CD4-positive, alpha-beta T cell treated with Interleukin-2 at 100 ng/mL for 4 hours (primary cell): ENCODE results near the gene MCM3.
A peak's percentile ranks its signal among the peaks of the same experiment; 100 is the strongest.

Experiments
- DNase-seq: peaks from one replicate; pipeline ENCODE4 v3.0.0-alpha.2; 2020; ENCODE audit warnings: low spot score

The MCM3 gene

DNA sequence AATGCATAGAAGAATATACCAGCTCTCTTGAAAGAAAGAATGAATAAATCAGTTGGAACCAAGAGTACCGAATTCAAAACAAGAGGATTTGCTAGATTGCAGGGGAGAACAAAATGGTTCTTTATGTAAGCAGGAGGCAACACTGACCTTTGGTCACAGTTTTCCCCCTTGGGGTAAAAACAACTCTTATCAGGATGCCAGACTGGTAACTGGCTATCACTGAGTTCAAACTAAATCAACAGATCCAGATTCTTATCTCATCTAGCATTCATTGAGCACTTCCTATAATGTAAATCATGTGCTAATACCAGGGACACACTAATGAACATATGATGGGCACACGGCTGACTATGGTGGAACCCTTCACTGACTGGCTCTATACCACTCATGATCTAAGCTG is 35.5 kb downstream of the MCM3 start:
- DNase-seq: no peak

GRCh38 chr6:52245425-52245824 is 39.1 kb downstream of the MCM3 start:
- DNase-seq: no peak

DNA sequence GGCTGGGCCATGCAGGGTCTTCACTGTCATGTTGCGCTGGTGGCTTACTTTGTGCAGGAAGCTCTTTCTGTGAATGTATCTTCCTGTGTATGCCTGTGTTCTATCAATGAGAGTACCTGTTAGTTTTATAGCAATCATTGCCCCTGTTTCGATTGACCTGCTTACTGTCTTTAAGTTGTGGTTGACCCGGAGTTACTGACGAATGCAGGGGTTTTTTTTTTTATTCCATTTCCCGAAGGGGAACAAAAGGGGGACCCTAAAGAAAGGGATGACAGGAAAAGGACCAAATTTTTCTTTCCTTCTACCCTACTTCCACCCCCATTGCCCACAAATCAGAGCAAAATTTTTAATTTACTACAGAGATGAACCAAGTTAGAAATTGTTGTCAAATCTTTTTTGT is 40.1 kb downstream of the MCM3 start, which contains the start of gene IL17F:
IL17F (minus strand) TSS at position 101 of the 400 bp plus-strand sequence; CDS start at position 30, 71 bp downstream.
- no peak for DNase-seq

DNA sequence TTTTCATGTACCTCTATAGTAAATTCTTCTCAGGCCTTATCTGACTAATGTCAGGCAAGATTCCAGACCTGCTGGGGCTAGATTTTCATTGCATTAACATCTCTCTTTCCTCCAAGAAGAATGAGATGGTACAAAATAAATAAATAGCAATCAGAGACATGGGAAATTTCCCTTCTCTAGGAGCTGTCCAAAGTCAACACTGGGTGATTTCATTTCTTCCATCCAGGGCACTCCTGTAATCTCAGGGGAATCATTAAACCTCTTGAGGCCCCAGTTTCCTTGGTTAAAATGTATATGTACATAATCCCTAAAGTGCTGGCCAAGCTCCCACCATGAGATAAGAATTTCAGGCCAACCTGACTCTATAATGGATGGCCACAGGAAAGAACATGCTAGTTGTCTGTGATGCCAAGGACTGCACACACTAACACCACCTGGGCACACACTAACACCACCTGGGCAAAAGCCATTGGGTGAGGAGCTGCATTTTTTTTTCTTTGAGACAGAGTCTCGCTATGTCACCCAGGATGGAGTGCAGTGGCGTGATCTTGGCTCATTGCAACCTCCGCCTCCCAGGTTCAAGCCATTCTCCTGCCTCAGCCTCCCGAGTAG is 41.2 kb downstream of the MCM3 start:
- DNase-seq: no peak

DNA sequence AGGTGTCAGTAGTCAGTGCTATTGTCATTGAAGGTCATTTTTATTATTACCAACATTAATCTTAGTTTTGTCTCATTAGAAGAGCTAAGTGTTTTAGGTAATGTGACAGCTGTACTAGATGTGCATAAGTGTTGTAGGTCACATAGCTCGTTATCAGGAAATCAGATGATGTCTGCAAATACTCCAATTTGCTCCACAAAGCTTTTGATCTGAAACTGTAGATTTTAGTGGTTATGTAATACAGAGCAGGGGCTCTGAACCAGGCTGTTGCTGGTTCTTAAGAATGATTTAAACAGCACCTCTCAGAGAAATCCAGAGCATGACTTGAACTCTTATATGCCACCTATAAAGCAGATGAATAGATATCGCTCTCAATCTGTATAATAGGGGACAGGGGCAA is 42.7 kb downstream of the MCM3 start:
- no peak for DNase-seq

GRCh38 chr6:52233975-52234823 is 50.3 kb downstream of the MCM3 start:
- no peak for DNase-seq

GRCh38 chr6:52233005-52233404 is 51.5 kb downstream of the MCM3 start:
- DNase-seq: no peak

GRCh38 chr6:52231406-52232127 is 53.0 kb downstream of the MCM3 start:
- DNase-seq: no peak

DNA sequence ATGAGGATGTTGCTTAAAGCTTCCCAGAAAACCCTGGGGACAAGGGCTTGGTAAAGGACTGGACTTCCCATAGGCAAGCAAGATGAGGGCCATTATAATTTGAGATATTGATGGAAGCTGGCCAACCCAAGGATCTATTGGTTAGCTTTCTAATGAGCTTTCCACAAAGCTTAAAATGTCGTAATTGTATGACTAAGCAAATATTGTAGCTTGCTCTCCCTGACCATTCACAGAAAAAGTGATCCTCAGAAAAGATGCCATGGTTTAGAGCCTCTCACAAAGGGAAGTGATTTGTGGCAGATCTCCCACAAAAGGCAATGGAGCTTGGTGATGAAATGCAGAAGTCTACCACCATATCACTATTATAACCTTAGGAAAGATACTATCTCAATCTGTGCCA is 53.9 kb downstream of the MCM3 start:
- DNase-seq: no peak

- DNase-seq: peak; percentile 19
Measured at GRCh38 chr6:52227495-52227894, 57.0 kb downstream of the MCM3 start.

DNA sequence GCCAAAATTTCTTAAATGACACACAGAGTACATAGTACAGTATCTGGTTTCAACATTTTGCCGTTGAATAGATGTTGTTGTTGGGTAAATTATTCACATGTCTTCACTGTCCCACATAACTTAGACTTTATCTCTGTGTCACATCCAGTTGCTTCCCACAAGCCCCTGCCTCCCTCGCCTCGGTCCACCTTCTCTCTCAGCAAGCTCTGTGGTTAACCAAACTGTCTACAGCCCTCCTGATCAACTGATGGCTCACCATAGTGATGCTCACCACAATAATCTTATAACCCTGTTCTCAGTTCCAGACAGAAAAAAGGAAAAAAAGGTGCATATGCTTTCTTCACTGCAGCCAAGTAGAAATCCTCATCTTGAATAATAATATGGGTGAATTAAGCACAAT is 63.2 kb downstream of the MCM3 start:
- no peak for DNase-seq

DNA sequence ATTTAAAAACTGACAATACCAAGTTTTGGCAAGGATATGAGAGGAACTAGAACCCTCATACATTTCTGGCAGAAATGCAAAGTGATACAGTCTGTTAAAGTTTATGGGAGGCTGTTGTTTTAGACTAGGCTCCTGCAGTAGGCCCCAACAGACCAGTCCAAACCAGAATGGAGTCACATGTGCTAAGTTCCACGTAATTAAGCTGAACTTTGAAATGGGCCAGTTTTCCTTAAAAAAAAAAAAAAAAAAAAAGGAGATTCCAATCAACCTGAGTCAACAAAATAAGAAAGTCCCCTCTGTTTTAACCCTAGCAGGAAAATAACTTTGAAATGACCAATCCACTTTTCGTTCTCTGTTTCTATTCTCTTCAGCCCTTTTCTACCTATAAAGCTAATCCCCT is 66.8 kb downstream of the MCM3 start:
- DNase-seq: no peak

- DNase-seq: no peak
Measured at GRCh38 chr6:52216932-52217575, 67.5 kb downstream of the MCM3 start.

DNA sequence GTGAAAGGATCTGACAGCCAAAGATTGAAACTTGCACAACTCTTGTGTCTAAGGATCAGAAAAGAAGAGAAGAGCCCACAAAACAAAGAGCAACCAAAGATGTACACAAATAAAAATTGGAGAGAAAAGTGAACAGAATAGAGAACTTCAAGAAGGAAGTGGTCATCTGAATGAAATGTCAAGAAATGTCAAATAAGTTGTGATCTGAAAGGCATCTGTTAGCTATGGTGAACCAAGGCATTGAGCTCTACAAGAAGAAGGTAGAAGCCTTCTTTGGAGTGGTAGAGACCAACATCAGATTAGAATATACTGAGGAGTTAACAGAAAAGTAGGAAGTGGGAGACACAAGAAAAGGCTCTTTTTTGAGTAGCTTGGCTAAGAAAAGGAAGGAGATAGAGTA is 68.8 kb downstream of the MCM3 start:
- no peak for DNase-seq
